Measurements from ENCODE around the gene VSTM4.

VSTM4 gene

DNA sequence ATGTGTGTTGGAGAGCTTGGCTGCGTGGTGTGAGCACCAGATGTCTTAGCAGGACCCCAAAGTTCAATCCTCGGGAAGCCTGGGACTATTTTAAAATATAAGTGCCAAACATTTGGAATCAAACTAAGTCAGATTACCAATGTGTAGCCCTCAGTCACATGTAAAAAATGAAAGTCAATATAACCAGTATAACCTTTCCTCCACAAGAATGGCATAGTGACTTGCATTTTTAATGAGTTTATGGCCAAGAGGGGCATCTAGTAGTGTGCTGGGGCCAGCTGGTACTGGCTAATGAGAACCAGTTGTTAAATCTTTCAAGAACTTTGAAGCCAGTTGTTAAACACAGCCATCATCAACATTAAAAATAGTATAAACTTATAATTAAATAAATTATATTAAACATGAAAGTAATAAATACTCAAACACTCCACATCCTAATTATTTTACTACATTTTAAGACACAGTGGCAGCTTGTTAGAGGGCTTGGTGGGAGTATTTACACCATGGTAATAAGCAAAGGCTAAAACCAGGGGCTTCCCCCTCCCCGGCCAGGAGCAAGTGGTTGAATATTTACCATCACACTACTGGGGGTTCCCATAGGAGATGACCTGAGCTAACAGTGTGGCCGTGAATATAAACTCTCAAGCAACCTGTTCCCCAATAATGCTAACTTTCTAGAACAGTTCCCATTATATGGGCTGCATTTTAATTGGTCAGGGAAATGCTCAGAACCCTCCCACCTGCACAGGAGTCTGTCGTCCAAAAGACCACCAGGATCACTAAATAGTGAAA is 26.4 kb upstream of the VSTM4 start:
- DNase-seq = no peak

DNA sequence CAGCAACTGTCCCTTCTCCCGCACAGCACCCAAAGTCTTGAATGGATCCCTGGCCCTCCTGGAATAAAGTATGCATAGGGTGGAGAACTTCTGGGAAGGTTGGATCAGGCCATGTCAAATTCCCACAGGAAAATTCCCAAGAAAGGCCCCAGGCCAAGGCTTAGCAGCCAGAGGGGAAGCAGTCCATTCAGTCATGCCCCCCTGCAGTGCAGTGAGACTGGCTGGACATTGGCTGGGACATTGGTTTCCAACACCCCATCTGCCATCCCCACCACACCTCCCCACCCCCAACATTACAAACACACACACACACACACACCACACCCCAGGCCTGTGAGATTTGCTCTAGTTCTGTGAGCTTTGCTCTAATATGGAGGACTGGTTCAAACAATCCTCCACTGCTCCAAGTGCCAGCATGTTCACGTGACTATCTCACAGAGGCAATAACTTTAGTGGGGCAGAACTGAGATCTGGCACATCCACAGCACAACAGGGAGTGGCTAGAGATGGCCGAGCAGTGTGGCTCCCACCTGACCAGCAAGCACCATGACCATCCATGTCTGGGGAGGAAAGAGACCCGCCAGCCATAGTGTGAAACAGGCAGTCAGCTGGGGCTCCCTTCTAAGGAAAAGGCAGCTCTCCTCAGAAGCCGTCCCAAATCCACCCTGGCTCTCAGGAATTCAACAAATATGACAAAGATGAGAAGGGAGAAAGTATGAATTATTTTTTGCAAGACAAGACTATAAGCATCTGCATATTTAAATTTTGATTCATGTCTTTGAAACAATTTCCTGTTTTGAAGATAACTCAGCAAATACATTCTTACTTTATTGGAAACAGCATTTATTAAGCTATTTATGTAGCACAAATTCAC is 25.2 kb upstream of the VSTM4 start:
- DNase-seq = peak; percentile 85

GRCh38 chr10:49139846-49140195 is 24.5 kb upstream of the VSTM4 start:
- peak; percentile 99 for DNase-seq

DNA sequence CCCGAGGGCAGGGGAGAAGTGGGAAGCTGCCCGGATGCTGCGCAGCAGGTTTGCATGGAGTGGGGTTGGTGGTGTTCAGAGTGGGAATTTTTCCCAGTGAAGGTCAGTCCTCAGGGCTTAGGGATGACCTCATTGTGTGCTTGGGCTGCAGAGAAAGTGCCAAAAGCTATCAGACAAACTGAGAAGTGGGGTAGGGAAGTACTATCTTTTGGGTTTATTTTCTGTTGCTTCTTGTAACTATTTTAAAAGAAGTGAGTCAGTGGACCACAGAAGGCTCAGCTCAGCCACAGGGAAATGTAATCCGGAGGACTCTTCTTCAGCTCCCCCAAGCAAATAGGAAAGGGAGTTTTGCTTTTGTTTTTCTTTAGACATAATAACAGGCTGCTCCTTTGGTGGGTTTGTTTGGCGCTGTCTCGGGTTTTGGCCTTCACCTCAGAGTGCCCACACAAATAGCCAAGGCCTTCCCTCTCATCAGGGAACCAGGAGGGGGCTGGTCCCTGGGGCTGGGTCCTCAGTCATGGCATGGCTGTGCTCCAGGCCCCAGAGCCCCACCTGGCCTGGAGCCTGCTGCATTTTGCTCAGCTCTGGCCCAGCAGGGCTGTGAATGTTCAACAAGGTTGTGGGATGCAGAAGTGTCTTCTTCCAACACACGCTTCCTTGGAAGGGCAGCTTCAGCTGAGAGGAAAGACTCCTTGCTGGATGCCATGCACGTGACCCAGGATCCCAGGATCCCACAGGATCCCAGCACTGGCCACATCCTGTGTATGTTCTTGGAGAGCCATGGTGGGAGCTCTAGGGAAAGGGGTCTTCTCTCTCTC is 23.9 kb upstream of the VSTM4 start:
- DNase-seq = peak; percentile 92

DNA sequence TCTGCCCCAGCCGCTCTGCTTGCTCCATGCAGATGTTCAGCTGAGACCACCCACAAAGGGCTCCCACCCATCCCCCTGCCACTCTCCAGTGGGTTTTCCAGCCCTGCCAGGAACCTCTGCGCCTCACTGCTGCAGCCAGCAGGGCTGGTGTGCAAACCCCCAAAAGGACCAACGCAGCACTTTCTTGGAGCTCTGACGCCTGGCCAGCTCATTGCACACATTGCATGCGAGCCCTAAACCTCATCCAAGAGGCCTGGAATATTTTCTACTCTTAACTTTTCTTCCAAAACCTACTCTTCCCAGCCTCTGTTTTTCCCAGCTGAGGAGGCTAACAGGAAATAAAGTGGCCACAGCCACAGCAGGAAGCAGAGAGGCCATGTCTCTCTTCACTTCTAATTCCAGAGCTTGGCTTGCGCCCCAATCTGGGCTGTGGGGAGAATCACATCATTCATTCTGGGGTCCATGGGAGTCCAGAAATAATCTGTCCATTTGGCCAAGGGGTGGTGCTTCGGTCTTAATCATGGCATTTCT is 23.1 kb upstream of the VSTM4 start:
- DNase-seq = peak; percentile 93

DNA sequence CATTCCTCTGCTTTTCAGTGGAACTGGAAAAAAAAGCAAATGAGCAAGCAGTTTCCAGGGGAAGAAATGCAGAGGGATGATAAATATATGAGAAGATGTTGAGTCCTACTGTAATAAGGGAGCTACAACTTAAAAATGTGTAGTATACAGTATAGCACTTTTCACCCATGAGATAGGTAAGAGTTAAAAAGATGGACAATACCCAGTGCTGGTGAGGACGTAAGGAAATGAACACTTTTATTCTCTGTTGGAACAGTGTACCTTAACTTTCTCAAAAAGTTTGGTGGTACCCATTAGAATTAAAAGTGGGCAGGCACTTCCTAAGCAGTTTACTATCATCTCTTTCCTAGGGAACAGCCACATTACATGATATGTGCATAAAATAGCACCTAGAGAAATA is 21.2 kb upstream of the VSTM4 start:
- DNase-seq = no peak

DNA sequence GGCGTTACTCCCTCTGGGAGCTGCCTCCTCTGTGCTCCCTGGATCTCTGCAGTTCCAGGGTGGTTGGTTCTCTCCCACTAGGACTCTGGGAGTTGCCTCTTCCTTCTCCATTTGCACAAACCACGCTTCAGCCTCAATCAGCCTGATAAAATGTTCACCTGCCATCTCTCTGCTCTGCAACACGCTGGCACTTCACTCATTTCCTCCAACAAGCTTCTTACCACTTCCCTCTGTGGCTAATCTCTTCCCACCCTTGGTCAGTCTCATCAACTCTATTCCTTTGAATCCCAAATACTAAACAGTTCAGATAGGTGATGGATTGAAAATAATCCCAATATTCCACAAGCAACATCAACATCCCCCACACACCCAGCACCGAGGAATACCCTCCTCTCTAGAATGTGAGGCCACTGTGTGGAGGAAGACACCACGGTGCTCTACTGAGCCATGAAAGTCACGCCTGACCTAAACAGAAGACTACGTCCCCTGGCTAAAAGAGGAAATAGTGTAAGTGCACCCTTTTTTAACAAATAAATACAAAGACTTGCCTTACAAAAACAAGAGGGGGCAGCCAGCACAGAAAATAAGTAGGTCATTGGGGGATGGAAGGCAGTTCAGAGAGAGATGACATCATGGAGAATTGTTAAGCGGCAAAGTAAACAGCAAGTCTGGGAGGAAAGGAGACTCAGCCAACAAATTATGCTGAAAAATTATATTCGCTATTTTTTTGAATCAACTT is 20.4 kb upstream of the VSTM4 start:
- DNase-seq = peak; percentile 83

GRCh38 chr10:49134327-49134726 is 19.0 kb upstream of the VSTM4 start:
- DNase-seq = no peak

GRCh38 chr10:49133706-49134248 is 18.5 kb upstream of the VSTM4 start, which contains the start of gene FAM170B:
Gene FAM170B, minus strand, starts transcription at chr10:49134021. Its CDS starts 103 bp downstream, at chr10:49133918.
- no peak for DNase-seq

DNA sequence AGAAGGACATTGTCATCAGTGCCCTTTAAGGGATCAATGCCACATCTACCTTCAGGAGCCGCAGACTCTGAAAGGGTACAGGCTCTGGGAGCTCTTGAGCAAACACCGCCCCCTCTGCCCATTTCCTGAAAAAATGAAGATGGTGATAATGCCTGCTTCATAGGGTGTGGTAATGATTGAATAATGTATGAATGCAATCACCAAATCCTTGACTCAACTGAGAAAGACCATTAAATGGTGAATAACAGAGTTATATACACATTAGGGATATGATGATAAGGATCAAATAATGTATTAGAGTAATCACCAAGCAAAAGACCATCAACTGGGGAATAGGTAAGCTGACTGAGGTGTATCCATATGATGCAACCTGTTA is 17.0 kb upstream of the VSTM4 start:
- no peak for DNase-seq

GRCh38 chr10:49131507-49132361 is 16.4 kb upstream of the VSTM4 start:
- DNase-seq = no peak

- DNase-seq = no peak
Observed at GRCh38 chr10:49129376-49129775, 14.1 kb upstream of the VSTM4 start.

DNA sequence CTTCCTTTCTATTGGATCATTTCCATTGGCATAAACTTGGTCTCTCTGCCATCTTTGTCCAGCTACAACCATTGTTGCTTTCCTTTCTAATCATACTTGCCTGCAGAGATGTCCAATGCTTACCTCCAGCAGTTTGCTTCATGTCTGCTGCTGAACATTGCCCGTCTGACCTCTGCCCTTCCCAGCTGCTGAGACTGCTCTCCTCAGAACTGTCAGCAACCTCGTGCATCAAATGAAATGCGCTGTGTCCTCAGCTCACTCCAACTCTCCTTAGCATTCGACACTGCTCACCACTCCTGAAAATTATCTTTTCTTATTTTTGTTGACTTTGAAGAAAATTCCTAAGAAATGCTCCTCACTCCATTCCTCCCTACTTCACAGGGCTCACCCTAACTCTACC is 13.5 kb upstream of the VSTM4 start:
- DNase-seq = no peak

DNA sequence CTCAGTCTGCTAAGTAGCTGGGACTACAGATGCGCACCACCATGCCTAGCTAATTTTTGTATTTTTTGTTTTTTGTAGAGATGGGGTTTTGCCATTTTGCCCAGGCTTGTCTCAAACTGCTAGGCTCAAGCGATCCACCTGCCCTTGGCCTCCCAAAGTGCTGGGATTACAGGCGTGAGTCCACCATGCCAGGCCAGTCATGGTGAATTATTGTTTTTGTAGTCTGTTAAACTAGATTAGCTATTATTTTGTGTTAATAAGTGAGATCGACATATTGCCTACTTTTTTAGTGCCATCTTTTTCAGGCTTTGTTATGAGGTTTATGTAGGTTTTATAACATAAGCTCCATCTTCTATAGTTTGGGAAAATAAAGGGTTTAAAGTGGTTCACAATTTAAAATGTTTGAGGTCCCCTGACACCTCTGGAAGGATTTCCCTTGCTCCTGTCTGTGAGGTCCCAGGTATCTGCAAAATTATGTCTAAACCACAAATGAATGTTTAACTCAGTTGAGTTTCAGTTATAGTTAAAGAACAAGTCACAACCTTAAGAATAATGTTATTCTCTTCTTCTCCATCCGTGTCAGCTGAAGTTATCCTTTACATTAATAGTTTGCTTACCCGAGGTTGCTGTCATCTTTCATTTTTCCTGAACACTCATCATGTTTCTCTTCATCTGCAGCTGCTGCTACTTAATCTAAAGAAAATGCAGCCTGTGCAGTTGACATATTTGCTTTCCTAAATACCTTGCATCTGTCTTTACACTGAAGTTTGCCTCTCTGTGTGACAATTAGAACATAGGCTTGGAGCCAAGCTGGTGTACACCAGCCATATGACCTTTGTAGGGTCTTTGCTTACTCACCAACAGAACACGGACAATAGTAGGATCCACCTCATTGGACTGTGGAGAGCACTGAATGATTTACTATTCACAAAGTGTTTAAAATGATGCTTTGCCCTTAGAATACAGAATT is 8.9 kb upstream of the VSTM4 start:
- no peak for DNase-seq

DNA sequence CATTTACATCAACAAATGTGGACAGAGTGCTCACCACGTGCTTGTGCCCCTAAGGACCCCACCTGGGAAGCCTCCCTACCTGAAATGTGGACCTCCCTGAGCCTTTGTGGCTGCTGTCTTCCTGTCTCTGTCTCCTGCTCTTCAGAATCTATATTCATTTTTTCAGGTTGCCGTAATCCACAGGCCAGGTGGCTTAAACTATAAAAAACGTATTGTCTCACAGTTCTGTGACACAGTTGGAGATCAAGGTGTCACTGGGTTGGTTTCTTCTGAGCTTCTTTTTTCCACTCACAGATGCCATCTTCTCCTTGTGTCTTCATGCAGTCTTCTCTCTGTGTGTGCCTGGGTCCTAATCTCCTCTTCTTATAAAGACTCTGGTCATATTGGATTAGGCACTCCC is 5.6 kb upstream of the VSTM4 start:
- DNase-seq = no peak

DNA sequence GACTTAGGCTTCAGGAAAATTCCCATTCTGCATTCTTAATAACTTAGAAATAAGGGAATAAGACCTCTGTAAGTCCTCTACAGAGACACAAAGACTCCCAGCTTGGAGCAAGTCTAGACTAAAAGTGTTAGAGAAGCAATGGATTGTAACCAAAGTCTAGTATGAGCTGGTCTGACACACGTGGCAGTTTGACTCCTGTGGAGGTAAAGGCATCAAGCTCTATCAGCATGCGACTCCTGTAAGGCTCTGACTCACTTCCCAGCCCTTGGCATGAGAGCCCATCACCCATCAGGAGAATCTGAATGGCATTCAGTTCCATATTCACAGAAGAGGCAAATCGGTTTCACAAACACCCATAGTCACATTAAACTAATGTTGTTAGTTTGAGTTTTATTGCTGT is 4.4 kb upstream of the VSTM4 start:
- peak; percentile 79 for DNase-seq

GRCh38 chr10:49118430-49119074 is 3.2 kb upstream of the VSTM4 start:
- no peak for DNase-seq

GRCh38 chr10:49117376-49118070 is 2.2 kb upstream of the VSTM4 start:
- DNase-seq = no peak
